Hepatocyte (in vitro differentiated cells): ENCODE data around the gene NPY4R.
"Not testable (repeated sequence)": the region's sequence is repeated elsewhere in the genome, so short reads cannot be mapped to it uniquely, and the experiment has no call there.

Experiments used
- CTCF ChIP-seq: fragments of 200-600 bp; sonication (generic); IDR thresholded peaks from 2 replicates; pipeline ENCODE4 v1.5.1; 2016; ENCODE audit warnings: antibody characterized with exemption, mild to moderate bottlenecking; ENCODE audit not compliant: poor library complexity
- EZH2 ChIP-seq: fragments of 200-600 bp; sonication (generic); IDR thresholded peaks from 2 replicates; pipeline ENCODE4 v1.6.1; 2016; ENCODE audit warnings: antibody characterized with exemption, mild to moderate bottlenecking, borderline replicate concordance
- EZH2phosphoT487 ChIP-seq: fragments of 200-600 bp; sonication (generic); IDR thresholded peaks from one replicate; pipeline ENCODE4 v1.6.1; 2018; ENCODE audit warnings: antibody characterized with exemption, mild to moderate bottlenecking, low read depth, moderate library complexity; ENCODE audit not compliant: unreplicated experiment, severe bottlenecking

DNA sequence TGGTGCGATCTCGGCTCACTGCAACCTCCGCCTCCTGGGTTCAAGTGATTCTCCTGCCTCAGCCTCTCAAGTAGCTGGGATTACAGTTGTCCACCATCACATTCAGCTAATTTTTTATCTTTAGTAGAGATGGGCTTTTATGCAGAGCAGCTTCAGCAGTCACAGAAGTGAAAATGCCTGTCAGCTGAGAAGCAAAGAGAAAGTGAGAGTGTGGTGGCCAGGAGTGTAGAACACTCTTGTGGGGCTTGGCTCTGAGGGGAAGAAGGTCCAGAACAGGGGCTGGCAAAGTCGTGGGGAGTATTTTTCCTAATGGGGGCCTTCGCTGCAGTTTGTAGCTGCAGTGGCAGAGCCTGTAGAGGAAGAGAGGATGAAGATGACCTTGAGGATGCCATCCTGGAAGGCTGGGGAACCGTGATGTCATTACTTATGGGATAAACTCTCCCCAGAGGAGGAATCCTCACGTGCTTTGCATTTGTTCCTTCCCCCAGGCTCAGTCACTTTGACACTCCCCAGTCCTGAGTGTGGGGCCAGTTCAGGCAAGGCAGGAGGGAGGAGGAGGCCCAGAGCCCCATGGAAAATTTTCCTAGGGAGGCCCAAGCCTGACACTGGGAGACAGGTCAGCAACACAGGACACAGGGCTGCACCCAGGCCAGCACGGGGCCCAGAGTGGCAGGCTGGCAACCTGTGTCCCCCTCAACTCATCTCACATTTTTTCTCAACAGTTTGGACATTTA is 20.2 kb downstream of the NPY4R start:
- not testable (repeated sequence) for TF ChIP-seq CTCF, EZH2phosphoT487, EZH2
